ENCODE results near the gene HIVEP1.

DNA sequence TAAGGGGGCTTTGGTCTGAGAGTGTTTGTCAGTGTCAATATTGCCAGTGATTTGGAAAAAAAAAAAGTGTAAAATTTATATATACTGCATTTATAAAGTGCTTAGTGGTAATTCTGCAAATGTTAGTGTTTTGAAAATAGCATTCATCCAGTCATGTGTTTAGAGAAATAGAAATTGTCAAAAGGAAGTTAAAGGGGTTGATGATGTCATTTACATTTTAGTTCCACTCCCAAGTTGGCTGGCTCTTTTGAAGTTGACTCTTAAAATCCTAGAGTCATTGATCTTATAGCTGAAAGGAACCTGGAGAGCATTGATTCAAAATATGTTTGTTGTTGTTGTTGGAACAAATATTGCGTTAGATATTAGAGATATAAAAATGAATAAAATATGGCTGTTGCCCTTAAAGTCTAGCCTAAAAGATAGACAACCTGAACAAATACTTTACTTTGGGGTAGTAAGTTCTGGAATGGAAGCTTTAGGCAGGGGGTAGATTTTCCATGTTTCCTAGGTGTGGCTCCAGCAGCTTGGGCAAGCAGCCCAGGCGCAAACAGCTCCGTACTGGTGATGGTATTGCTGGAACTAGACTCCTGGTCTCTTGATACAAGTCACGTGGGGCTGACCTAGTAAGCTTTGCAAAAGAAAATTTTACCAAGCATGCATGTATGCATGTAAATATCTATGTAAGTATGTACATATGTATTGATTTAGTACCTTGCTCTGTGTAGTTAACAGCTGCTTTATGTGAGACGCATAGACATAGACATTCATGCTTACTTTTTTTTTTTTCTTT lies 46.3 kb downstream of the HIVEP1 start:
- TF ChIP-seq, protein P1, sequence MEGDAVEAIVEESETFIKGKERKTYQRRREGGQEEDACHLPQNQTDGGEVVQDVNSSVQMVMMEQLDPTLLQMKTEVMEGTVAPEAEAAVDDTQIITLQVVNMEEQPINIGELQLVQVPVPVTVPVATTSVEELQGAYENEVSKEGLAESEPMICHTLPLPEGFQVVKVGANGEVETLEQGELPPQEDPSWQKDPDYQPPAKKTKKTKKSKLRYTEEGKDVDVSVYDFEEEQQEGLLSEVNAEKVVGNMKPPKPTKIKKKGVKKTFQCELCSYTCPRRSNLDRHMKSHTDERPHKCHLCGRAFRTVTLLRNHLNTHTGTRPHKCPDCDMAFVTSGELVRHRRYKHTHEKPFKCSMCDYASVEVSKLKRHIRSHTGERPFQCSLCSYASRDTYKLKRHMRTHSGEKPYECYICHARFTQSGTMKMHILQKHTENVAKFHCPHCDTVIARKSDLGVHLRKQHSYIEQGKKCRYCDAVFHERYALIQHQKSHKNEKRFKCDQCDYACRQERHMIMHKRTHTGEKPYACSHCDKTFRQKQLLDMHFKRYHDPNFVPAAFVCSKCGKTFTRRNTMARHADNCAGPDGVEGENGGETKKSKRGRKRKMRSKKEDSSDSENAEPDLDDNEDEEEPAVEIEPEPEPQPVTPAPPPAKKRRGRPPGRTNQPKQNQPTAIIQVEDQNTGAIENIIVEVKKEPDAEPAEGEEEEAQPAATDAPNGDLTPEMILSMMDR (IDR thresholded peaks at IDR 0.05; ENCODE audit: low read depth, low read length, missing input control), result no peak
- TF ChIP-seq GABPA (IDR thresholded peaks at IDR 0.05 in 1 of 2, conservative IDR thresholded peaks at IDR 0.05 in 1 of 2), result no peak
- TF ChIP-seq TAF1 (conservative IDR thresholded peaks at IDR 0.05), result no peak
- peak; percentile 27 to 41 for TF ChIP-seq HNF4A (conservative IDR thresholded peaks at IDR 0.05)
- peak in 1 of 2 donors; percentile 10 for TF ChIP-seq JUND (IDR thresholded peaks at IDR 0.05)
- TF ChIP-seq, protein P2, sequence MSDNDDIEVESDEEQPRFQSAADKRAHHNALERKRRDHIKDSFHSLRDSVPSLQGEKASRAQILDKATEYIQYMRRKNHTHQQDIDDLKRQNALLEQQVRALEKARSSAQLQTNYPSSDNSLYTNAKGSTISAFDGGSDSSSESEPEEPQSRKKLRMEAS (IDR thresholded peaks at IDR 0.05), result peak; percentile 22
- TF ChIP-seq RAD21 (IDR thresholded peaks at IDR 0.05), result peak; percentile 6 to 24
- TF ChIP-seq, protein P3, sequence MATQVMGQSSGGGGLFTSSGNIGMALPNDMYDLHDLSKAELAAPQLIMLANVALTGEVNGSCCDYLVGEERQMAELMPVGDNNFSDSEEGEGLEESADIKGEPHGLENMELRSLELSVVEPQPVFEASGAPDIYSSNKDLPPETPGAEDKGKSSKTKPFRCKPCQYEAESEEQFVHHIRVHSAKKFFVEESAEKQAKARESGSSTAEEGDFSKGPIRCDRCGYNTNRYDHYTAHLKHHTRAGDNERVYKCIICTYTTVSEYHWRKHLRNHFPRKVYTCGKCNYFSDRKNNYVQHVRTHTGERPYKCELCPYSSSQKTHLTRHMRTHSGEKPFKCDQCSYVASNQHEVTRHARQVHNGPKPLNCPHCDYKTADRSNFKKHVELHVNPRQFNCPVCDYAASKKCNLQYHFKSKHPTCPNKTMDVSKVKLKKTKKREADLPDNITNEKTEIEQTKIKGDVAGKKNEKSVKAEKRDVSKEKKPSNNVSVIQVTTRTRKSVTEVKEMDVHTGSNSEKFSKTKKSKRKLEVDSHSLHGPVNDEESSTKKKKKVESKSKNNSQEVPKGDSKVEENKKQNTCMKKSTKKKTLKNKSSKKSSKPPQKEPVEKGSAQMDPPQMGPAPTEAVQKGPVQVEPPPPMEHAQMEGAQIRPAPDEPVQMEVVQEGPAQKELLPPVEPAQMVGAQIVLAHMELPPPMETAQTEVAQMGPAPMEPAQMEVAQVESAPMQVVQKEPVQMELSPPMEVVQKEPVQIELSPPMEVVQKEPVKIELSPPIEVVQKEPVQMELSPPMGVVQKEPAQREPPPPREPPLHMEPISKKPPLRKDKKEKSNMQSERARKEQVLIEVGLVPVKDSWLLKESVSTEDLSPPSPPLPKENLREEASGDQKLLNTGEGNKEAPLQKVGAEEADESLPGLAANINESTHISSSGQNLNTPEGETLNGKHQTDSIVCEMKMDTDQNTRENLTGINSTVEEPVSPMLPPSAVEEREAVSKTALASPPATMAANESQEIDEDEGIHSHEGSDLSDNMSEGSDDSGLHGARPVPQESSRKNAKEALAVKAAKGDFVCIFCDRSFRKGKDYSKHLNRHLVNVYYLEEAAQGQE (IDR thresholded peaks at IDR 0.05), result no peak
- TF ChIP-seq RXRA (IDR thresholded peaks at IDR 0.05), result peak in 1 of 2 donors; percentile 23
